Measurements from ENCODE around the gene HDGF. TPM values are rescaled to one million over a fixed set of nuclear protein-coding genes. Genes with fewer than 3 reads are reported as not detected.

HDGF gene
- total and polyA plus RNA-seq, 10 donors, result 48.8 to 143 (median 95.6) TPM

DNA sequence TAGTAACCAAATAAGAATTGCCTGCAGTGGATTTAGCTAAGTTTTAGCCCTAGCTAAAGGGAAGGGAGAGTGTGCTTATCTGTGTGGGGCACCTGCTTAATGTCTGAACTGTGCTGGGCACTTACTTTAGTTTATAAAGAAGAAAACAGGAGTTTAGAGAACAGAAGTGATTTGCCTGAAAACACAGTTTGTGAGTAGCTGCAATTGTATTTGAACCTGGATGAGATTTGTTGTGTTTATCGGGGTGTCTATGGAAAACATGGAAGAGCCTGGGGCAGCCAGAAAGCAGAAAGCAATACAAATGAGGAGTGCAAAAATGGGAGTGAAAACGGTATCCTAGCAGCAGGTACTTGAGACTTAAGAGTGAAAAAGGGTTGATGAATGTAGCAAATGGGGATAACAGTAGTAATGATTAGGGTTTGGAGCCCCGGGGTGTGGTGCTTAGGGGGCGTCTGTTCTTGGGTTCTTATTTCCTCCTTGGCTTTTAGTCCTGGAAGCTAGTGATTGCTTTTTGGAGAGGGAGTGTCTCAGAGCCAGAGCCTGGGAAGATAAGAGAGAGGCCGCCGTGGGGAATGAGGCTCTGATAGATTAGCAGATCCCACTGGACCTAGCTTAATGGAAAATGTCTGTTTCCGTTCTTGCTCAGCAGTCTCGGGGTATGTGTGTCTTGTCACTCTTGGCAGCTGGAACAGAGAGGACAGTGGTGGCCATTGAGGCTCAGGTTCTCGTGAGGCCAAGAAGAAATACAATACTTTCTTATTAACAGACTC lies 21.4 kb upstream of the HDGF start:
- Histone ChIP-seq H3K4me1 (peaks cover 34 to 95% (median 75%) of the 10 kb centered on the region in 6 donors), H3K27ac (peak overlapping the region in 1 of 8 donors; percentile 9), H3K27me3 (replicated peaks in 1 of 7) (no peaks in the 10 kb centered on the region), H3K36me3 (peaks cover 0 to 54% (median 4%) of the 10 kb centered on the region in 6 donors), H3K9me3 (no peaks in the 10 kb centered on the region), H3K4me3 (no peak overlapping the region)
- WGBS, 5 donors, result 57 to 77% (median 73%) methylated on average over 9 of the region's 9 CpGs
- DNase-seq, result no peak
- intact Hi-C loops (cut with DNase I; ENCODE audit: low total_unique reads), result no loop called here
- TF ChIP-seq, protein P1, sequence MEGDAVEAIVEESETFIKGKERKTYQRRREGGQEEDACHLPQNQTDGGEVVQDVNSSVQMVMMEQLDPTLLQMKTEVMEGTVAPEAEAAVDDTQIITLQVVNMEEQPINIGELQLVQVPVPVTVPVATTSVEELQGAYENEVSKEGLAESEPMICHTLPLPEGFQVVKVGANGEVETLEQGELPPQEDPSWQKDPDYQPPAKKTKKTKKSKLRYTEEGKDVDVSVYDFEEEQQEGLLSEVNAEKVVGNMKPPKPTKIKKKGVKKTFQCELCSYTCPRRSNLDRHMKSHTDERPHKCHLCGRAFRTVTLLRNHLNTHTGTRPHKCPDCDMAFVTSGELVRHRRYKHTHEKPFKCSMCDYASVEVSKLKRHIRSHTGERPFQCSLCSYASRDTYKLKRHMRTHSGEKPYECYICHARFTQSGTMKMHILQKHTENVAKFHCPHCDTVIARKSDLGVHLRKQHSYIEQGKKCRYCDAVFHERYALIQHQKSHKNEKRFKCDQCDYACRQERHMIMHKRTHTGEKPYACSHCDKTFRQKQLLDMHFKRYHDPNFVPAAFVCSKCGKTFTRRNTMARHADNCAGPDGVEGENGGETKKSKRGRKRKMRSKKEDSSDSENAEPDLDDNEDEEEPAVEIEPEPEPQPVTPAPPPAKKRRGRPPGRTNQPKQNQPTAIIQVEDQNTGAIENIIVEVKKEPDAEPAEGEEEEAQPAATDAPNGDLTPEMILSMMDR (IDR thresholded peaks at IDR 0.05 in 8 of 11, conservative IDR thresholded peaks at IDR 0.05 in 3 of 11), result no peak
- TF ChIP-seq POLR2A (IDR thresholded peaks at IDR 0.05), result no peak

DNA sequence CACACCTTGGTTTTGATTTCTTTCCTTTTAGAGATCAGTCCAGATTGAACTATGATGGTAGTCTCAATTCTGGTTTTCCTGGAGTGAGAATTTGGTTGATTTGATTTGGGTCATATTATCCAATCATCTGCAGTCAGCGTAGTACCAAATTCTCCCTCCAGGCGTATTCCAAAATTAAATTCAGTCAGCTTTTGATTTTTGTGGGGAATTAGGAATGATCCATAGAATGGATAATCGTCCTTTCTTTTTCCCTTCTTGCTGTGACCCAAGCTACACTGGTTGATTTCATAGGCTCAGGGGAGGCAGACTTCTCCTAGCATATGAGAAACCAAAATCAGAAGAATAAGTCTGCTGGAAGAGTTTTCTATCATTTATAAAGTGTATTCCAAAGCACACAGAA lies 20.7 kb upstream of the HDGF start:
- intact Hi-C loops (cut with DNase I; ENCODE audit: low total_unique reads), result no loop called here
- H3K27ac ChIP-seq, result no peak overlapping the region
- peaks cover 0 to 53% (median 4%) of the 10 kb centered on the region in 6 donors for H3K36me3 ChIP-seq
- H3K4me1 ChIP-seq, result peaks cover 29 to 90% (median 70%) of the 10 kb centered on the region in 6 donors
- TF ChIP-seq, protein P1 (IDR thresholded peaks at IDR 0.05 in 8 of 11, conservative IDR thresholded peaks at IDR 0.05 in 3 of 11), result no peak
- TF ChIP-seq POLR2AphosphoS5 (IDR thresholded peaks at IDR 0.05) (no peak), POLR2A (IDR thresholded peaks at IDR 0.05) (no peak)
- 86 to 96% (median 92%) methylated on average over 3 of the region's 3 CpGs for whole genome bisulfite sequencing, 5 donors
- H3K27me3 ChIP-seq (replicated peaks in 1 of 7), result no peaks in the 10 kb centered on the region
- no peak overlapping the region for H3K4me3 ChIP-seq
- no peaks in the 10 kb centered on the region for H3K9me3 ChIP-seq
- no peak for DNase-seq

DNA sequence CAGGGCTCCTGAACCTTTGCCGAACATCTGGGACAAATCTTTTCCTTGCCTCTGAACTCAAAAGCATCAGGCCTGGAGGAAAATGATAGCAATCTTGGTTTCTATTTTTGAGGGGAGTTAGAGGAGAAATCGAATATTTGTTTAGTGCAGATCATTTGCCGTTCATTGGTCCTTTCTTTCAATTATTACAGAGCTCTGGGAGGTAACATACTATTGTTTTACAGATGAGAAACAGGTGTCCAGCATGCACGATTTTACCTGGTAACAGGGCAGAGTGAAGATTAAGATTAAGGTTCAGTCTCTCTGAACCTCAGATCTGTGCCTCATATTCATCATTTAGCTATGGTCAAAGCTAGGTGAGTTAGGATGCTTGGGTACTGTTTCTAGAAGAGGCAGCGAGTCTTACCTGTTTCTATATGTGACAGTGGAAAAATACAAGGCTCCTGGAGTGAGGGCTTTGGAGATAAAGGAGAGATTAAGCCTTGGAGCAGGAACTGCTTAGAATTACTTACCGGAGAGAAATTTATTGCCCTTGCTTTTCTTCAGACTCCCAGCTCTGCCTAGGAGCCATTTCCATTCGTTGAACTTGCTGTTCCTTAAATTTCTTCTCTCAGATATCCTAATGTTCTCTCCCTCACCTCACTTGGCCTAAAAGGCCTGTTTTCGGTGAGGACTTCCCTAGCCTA lies 17.3 kb upstream of the HDGF start:
- Histone ChIP-seq H3K4me1 (peaks cover 33 to 74% (median 64%) of the 10 kb centered on the region in 6 donors), H3K36me3 (peaks cover 0 to 38% (median 4%) of the 10 kb centered on the region in 6 donors), H3K27ac (peak overlapping the region in 5 of 8 donors; percentile 90 to 97 (median 96)), H3K27me3 (replicated peaks in 1 of 7) (no peaks in the 10 kb centered on the region), H3K4me3 (peak overlapping the region; percentile 58 to 96 (median 78)), H3K9me3 (no peaks in the 10 kb centered on the region)
- 31 to 47% (median 41%) methylated on average over 8 of the region's 8 CpGs for WGBS, 5 donors
- intact Hi-C loops (cut with DNase I; ENCODE audit: low total_unique reads), result no loop called here
- TF ChIP-seq POLR2AphosphoS5 (IDR thresholded peaks at IDR 0.05) (no peak), POLR2A (IDR thresholded peaks at IDR 0.05) (no peak)
- TF ChIP-seq, protein P1 (IDR thresholded peaks at IDR 0.05 in 8 of 11, conservative IDR thresholded peaks at IDR 0.05 in 3 of 11), result no peak
- DNase-seq, result no peak

Measured in spleen (tissue), 11 donors.